Measurements from ENCODE around the gene GPR17.

The GPR17 gene

GRCh38 chr2:127629637-127630036, 16.3 kb upstream of the GPR17 start:
- TF ChIP-seq CTCF (IDR thresholded peaks at IDR 0.05), result no peak

- no peak for TF ChIP-seq CTCF (IDR thresholded peaks at IDR 0.05)
These were observed 15.7 kb upstream of the GPR17 start for GRCh38 chr2:127630096-127630863.

- no peak for TF ChIP-seq CTCF (IDR thresholded peaks at IDR 0.05)
These were observed 15.0 kb upstream of the GPR17 start for GRCh38 chr2:127630864-127631540.

GRCh38 chr2:127631541-127631996, 14.4 kb upstream of the GPR17 start:
- TF ChIP-seq CTCF (IDR thresholded peaks at IDR 0.05), result no peak

GRCh38 chr2:127631997-127632581, 13.9 kb upstream of the GPR17 start:
- TF ChIP-seq CTCF (IDR thresholded peaks at IDR 0.05), result no peak

- no peak for TF ChIP-seq CTCF (IDR thresholded peaks at IDR 0.05)
These were observed 13.1 kb upstream of the GPR17 start for GRCh38 chr2:127632592-127633489.

- no peak for TF ChIP-seq CTCF (IDR thresholded peaks at IDR 0.05)
These were observed 12.3 kb upstream of the GPR17 start for GRCh38 chr2:127633556-127634065.

All from LNCAP (cell line).